IMR-90 (cell line): Measurements from ENCODE around the gene SNED1. TPM values are rescaled to one million over a fixed set of nuclear protein-coding genes. Genes with fewer than 3 reads are reported as not detected.

Experiments
- ATAC-seq: fragments of 200-7000 bp; cut with Tn5 transposase; 2 replicates; pipeline ENCODE4 v1.9.1; 2020; ENCODE audit warnings: low read depth, mild to moderate bottlenecking, moderate library complexity
- BruUV-seq: library from RNA; stranded (reverse); fragments of 400-500 nt; replicated peaks from 2 replicates; lab custom pipeline; 2021; lab: Mats Ljungman, UMichigan
- CTCF ChIA-PET: fragments of 300-600 bp; formaldehyde crosslinking; extraction: SDS; loops from one replicate; lab custom pipeline; 2021; ENCODE audit warnings: antibody characterized with exemption; lab: Yijun Ruan, JAX
- POLR2A ChIA-PET: fragments of 300-600 bp; sonication (Branson Sonifier 250); formaldehyde crosslinking; loops from one replicate; lab custom pipeline; 2022; ENCODE audit warnings: antibody characterized with exemption; ENCODE audit not compliant: unreplicated experiment; lab: Charles Lee
- DNase-seq: peaks from one replicate; pipeline ENCODE4 v3.0.0; 2013
- H2AFZ ChIP-seq: replicated peaks from 2 replicates; pipeline ENCODE3; 2013; ENCODE audit warnings: low read length, mild to moderate bottlenecking; ENCODE audit not compliant: poor library complexity
- H2AK5ac ChIP-seq: 2 replicates; pipeline ENCODE4 v1.6.1; 2013; ENCODE audit warnings: low read depth, low read length, inconsistent platforms
- H2AK9ac ChIP-seq: replicated peaks from 2 replicates; pipeline ENCODE3; 2013; ENCODE audit warnings: mild to moderate bottlenecking, low read depth, low read length, moderate library complexity; ENCODE audit not compliant: poor library complexity
- H2BK120ac ChIP-seq: 2 replicates; pipeline ENCODE4 v1.6.1; 2013; ENCODE audit warnings: low read depth, low read length, inconsistent platforms
- H2BK15ac ChIP-seq: 3 replicates; pipeline ENCODE4 v1.6.1; 2013; ENCODE audit warnings: low read depth, low read length, inconsistent platforms
- H2BK20ac ChIP-seq: 2 replicates; pipeline ENCODE4 v1.6.1; 2013; ENCODE audit warnings: low read depth, mild to moderate bottlenecking, inconsistent platforms, low read length, moderate library complexity
- H2BK5ac ChIP-seq: 2 replicates; pipeline ENCODE4 v1.6.1; 2013; ENCODE audit warnings: mild to moderate bottlenecking, low read depth, low read length, inconsistent platforms; ENCODE audit not compliant: poor library complexity, severe bottlenecking
- H3K14ac ChIP-seq: replicated peaks from 2 replicates; pipeline ENCODE4 v1.6.1; 2013; ENCODE audit warnings: low read depth, low read length, inconsistent platforms
- H3K18ac ChIP-seq: 2 replicates; pipeline ENCODE4 v1.6.1; 2013; ENCODE audit warnings: low read depth, low read length, control low read depth
- H3K23ac ChIP-seq: 2 replicates; pipeline ENCODE4 v1.6.1; 2013; ENCODE audit warnings: low read depth, low read length, inconsistent platforms
- H3K27ac ChIP-seq: 2 replicates; pipeline ENCODE4 v1.5.1; 2013; ENCODE audit warnings: mild to moderate bottlenecking, control low read depth, low read length; ENCODE audit not compliant: insufficient read depth
- H3K27me3 ChIP-seq: 2 replicates; pipeline ENCODE4 v1.6.1; 2013; ENCODE audit warnings: low read length; ENCODE audit not compliant: control insufficient read depth, insufficient read depth
- H3K36me3 ChIP-seq: 2 replicates; pipeline ENCODE4 v1.6.1; 2013; ENCODE audit warnings: low read length, mixed read lengths; ENCODE audit not compliant: control insufficient read depth, insufficient read depth
- H3K4ac ChIP-seq: 2 replicates; pipeline ENCODE4 v1.6.1; 2013; ENCODE audit warnings: low read depth, low read length, inconsistent platforms
- H3K4me1 ChIP-seq: 2 replicates; pipeline ENCODE4 v1.6.1; 2013; ENCODE audit warnings: low read length, mixed read lengths; ENCODE audit not compliant: control insufficient read depth, insufficient read depth
- H3K4me2 ChIP-seq: 2 replicates; pipeline ENCODE4 v1.6.1; 2013; ENCODE audit warnings: low read depth, mild to moderate bottlenecking, control low read depth, low read length, moderate library complexity
- H3K4me3 ChIP-seq: 2 replicates; pipeline ENCODE4 v1.5.1; 2013; ENCODE audit warnings: low read depth, mild to moderate bottlenecking, control low read depth, low read length, moderate library complexity; ENCODE audit not compliant: insufficient read depth
- H3K56ac ChIP-seq: 2 replicates; pipeline ENCODE4 v1.6.1; 2013; ENCODE audit warnings: low read length, inconsistent platforms; ENCODE audit not compliant: insufficient read depth; ENCODE audit errors: extremely low read depth
- H3K79me1 ChIP-seq, 2 experiments: 2 replicates each; pipeline ENCODE4 v1.6.1; 2013; ENCODE audit warnings: low read length in 2 of 2, inconsistent platforms in 1 of 2, low read depth in 1 of 2
- H3K9ac ChIP-seq: 2 replicates; pipeline ENCODE4 v1.6.1; 2013; ENCODE audit warnings: low read depth, low read length, control low read depth
- H3K9me1 ChIP-seq: 2 replicates; pipeline ENCODE4 v1.6.1; 2013; ENCODE audit warnings: low read length, inconsistent platforms; ENCODE audit not compliant: insufficient read depth
- H3K9me3 ChIP-seq: 2 replicates; pipeline ENCODE4 v1.6.1; 2013; ENCODE audit warnings: low read length; ENCODE audit not compliant: control insufficient read depth, insufficient read depth
- H4K20me1 ChIP-seq: 2 replicates; pipeline ENCODE4 v1.6.1; 2013; ENCODE audit warnings: low read length, inconsistent platforms; ENCODE audit not compliant: insufficient read depth
- H4K5ac ChIP-seq: 2 replicates; pipeline ENCODE4 v1.6.1; 2013; ENCODE audit warnings: mild to moderate bottlenecking, low read depth, low read length, control low read depth
- H4K8ac ChIP-seq, 2 experiments: 2 replicates each; pipeline ENCODE4 v1.6.1; 2013; ENCODE audit warnings: low read depth in 2 of 2, low read length in 2 of 2, control low read depth in 1 of 2, inconsistent platforms in 1 of 2
- H4K91ac ChIP-seq: 2 replicates; pipeline ENCODE4 v1.6.1; 2013; ENCODE audit warnings: low read depth, low read length, inconsistent platforms; ENCODE audit not compliant: insufficient read depth
- BHLHE40 ChIP-seq: fragments of 150-350 bp; IDR thresholded peaks from 2 replicates; pipeline ENCODE4 v1.6.1; 2016; ENCODE audit warnings: mild to moderate bottlenecking, low read depth, low read length
- CEBPB ChIP-seq: IDR thresholded peaks from 2 replicates; pipeline ENCODE4 v1.6.1; 2012; ENCODE audit warnings: low read depth, low read length, improper control_type of control experiment
- CHD1 ChIP-seq: IDR thresholded peaks from 2 replicates; pipeline ENCODE4 v1.6.1; 2012; ENCODE audit warnings: low read depth, low read length, improper control_type of control experiment
- FOS ChIP-seq: fragments of 150-350 bp; IDR thresholded peaks from 2 replicates; pipeline ENCODE4 v1.6.1; 2016; ENCODE audit warnings: low read depth, low read length
- MAFK ChIP-seq: IDR thresholded peaks from 2 replicates; pipeline ENCODE4 v1.6.1; 2012; ENCODE audit warnings: low read depth, low read length, improper control_type of control experiment
- MAZ ChIP-seq: IDR thresholded peaks from 2 replicates; pipeline ENCODE4 v1.6.1; 2012; ENCODE audit warnings: low read depth, mild to moderate bottlenecking, low read length, improper control_type of control experiment, moderate library complexity, borderline replicate concordance
- MXI1 ChIP-seq: IDR thresholded peaks from 2 replicates; pipeline ENCODE4 v1.6.1; 2012; ENCODE audit warnings: low read depth, mild to moderate bottlenecking, low read length, moderate library complexity, borderline replicate concordance
- NFE2L2 ChIP-seq: fragments of 150-350 bp; IDR thresholded peaks from 2 replicates; pipeline ENCODE4 v1.6.1; 2016; ENCODE audit warnings: low read depth, mild to moderate bottlenecking, low read length
- POLR2A ChIP-seq: IDR thresholded peaks from 2 replicates; pipeline ENCODE4 v1.6.1; 2012; ENCODE audit warnings: mild to moderate bottlenecking, low read depth, low read length
- RAD21 ChIP-seq: IDR thresholded peaks from 2 replicates; pipeline ENCODE4 v1.6.1; 2012; ENCODE audit warnings: low read length, improper control_type of control experiment
- RCOR1 ChIP-seq: IDR thresholded peaks from 2 replicates; pipeline ENCODE4 v1.6.1; 2012; ENCODE audit warnings: mild to moderate bottlenecking, low read length, improper control_type of control experiment; ENCODE audit not compliant: insufficient replicate concordance
- RFX5 ChIP-seq: IDR thresholded peaks from 2 replicates; pipeline ENCODE4 v1.8.0; 2012; ENCODE audit warnings: low read depth, mild to moderate bottlenecking, low read length, moderate library complexity
- SMC3 ChIP-seq: fragments of 150-350 bp; IDR thresholded peaks from 2 replicates; pipeline ENCODE4 v1.6.1; 2016; ENCODE audit warnings: low read depth, mild to moderate bottlenecking, antibody characterized with exemption, low read length, moderate library complexity
- WGBS, 2 experiments: methylation state at CpG; one replicate each; pipeline versions ENCODE4 v1.1.5 to v1.1.7; 2013; ENCODE audit warnings: missing lambda C conversion rate in 2 of 2; ENCODE audit not compliant: insufficient read length in 1 of 2; ENCODE audit errors: extremely low coverage in 2 of 2; 5-methylcytosine and 5-hydroxymethylcytosine counted together
- dilution Hi-C: fragments of 300-500 bp; cut with HindIII; formaldehyde crosslinking; loops from one replicate; pipeline ENCODE4 v1.14.3; 2018; ENCODE audit warnings: low sequenced_read_pairs; ENCODE audit not compliant: unreplicated experiment
- in situ Hi-C: fragments of 300-500 bp; cut with MboI; formaldehyde crosslinking; loops from 3 replicates; pipeline ENCODE4 v1.14.3; 2019; ENCODE audit warnings: low sequenced_read_pairs, inconsistent platforms, mixed read lengths
- intact Hi-C: fragments of 100-400 bp; cut with micrococcal nuclease; formaldehyde crosslinking; loops from 2 replicates; pipeline ENCODE4 v1.10.0; 2022
- polyA plus RNA-seq, 3 experiments: library from polyadenylated mRNA; depleted of rRNA; stranded (reverse); fragments of >200 nt; gene quantifications; 2 replicates each; pipeline ENCODE4 v1.2.3, GENCODE V29; 2012; ENCODE audit warnings: low replicate concordance in 1 of 3
- total RNA-seq: library from RNA; depleted of rRNA; stranded (reverse); fragments of >200 nt; gene quantifications from 2 replicates; pipeline ENCODE4 v1.2.3, GENCODE V29; 2012
- TF ChIP-seq, protein P1 (sequence below): fragments of 150-350 bp; IDR thresholded peaks from 2 replicates; pipeline ENCODE4 v1.6.1; 2016; ENCODE audit warnings: low read depth, mild to moderate bottlenecking, low read length, moderate library complexity, borderline replicate concordance
- TF ChIP-seq, protein P2 (sequence below): fragments of 150-350 bp; IDR thresholded peaks from 2 replicates; pipeline ENCODE4 v1.6.1; 2017; ENCODE audit warnings: mild to moderate bottlenecking, antibody characterized with exemption, low read length, low read depth
- TF ChIP-seq, protein P3 (sequence below): conservative IDR thresholded peaks from 2 replicates; pipeline ENCODE4 v1.5.1; 2012; ENCODE audit warnings: mild to moderate bottlenecking, low read depth, low read length, improper control_type of control experiment

The SNED1 gene
- total and polyA plus RNA-seq, 2 of the 4 experiments (the other 2 are of a cell fraction) = 1.1 to 3.4 TPM

DNA sequence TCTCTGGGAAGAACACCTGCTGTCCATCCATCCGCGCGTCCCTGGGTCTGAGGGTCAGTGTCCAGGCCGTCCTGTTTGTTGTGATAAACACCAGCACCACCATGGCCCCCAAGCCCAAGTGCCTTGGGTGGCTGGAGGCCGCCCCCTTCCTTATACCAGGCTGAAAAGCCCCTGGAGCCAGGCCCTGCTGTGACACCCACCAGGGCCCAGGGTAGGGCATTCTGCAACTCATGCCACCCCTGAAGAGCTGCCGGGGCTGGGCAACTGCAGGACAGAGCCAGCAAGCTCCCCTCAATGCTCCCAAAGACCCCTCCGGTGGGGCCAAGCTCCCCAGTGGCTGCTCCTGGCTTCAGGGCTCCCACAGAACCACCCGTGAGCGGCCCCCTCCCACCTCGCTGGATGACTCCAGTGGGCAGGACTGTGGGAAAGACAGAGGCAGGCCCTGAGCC lies 31.9 kb upstream of the SNED1 start:
- H2BK5ac ChIP-seq = no peak overlapping the region
- CTCF ChIA-PET = no interaction called here
- no peak for DNase-seq

More for the DNA sequence above, 31.9 kb upstream of the SNED1 start:
- in situ Hi-C loops = no loop called here
- no peak overlapping the region for H3K27ac ChIP-seq
- H3K56ac ChIP-seq = no peak overlapping the region
- H3K4me2 ChIP-seq = no peak overlapping the region
- H4K91ac ChIP-seq = no peak overlapping the region
- BruUV-seq = no TSS peak
- H4K20me1 ChIP-seq = no peaks in the 10 kb centered on the region
- H3K9ac ChIP-seq = no peak overlapping the region
- H4K5ac ChIP-seq = no peak overlapping the region
- H2AFZ ChIP-seq = no peak overlapping the region
- 96% methylated on average over 4 of the region's 10 CpGs; no CpG with 5 or more reads in 1 of the 2 experiments for WGBS, 2 experiments
- no peak for TF ChIP-seq MAZ
- TF ChIP-seq SMC3 = no peak
- no peak for TF ChIP-seq RCOR1
- TF ChIP-seq BHLHE40 = no peak
- no peak for TF ChIP-seq POLR2A
- TF ChIP-seq CEBPB = no peak
- TF ChIP-seq, protein P1, sequence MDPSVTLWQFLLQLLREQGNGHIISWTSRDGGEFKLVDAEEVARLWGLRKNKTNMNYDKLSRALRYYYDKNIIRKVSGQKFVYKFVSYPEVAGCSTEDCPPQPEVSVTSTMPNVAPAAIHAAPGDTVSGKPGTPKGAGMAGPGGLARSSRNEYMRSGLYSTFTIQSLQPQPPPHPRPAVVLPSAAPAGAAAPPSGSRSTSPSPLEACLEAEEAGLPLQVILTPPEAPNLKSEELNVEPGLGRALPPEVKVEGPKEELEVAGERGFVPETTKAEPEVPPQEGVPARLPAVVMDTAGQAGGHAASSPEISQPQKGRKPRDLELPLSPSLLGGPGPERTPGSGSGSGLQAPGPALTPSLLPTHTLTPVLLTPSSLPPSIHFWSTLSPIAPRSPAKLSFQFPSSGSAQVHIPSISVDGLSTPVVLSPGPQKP = no peak
- no peak for TF ChIP-seq NFE2L2
- no peak for TF ChIP-seq RAD21
- no peak for TF ChIP-seq MAFK
- no peak for TF ChIP-seq FOS
- TF ChIP-seq CHD1 = no peak
- TF ChIP-seq, protein P2, sequence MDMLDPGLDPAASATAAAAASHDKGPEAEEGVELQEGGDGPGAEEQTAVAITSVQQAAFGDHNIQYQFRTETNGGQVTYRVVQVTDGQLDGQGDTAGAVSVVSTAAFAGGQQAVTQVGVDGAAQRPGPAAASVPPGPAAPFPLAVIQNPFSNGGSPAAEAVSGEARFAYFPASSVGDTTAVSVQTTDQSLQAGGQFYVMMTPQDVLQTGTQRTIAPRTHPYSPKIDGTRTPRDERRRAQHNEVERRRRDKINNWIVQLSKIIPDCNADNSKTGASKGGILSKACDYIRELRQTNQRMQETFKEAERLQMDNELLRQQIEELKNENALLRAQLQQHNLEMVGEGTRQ = no peak
- TF ChIP-seq, protein P3, sequence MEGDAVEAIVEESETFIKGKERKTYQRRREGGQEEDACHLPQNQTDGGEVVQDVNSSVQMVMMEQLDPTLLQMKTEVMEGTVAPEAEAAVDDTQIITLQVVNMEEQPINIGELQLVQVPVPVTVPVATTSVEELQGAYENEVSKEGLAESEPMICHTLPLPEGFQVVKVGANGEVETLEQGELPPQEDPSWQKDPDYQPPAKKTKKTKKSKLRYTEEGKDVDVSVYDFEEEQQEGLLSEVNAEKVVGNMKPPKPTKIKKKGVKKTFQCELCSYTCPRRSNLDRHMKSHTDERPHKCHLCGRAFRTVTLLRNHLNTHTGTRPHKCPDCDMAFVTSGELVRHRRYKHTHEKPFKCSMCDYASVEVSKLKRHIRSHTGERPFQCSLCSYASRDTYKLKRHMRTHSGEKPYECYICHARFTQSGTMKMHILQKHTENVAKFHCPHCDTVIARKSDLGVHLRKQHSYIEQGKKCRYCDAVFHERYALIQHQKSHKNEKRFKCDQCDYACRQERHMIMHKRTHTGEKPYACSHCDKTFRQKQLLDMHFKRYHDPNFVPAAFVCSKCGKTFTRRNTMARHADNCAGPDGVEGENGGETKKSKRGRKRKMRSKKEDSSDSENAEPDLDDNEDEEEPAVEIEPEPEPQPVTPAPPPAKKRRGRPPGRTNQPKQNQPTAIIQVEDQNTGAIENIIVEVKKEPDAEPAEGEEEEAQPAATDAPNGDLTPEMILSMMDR = no peak
- TF ChIP-seq MXI1 = no peak
- no peak for TF ChIP-seq RFX5
- no peak overlapping the region for H3K14ac ChIP-seq
- H3K36me3 ChIP-seq = no peaks in the 10 kb centered on the region
- no peak overlapping the region for H2BK120ac ChIP-seq
- intact Hi-C loops = no loop called here
- H3K79me1 ChIP-seq = no peaks in the 10 kb centered on the region
- H4K8ac ChIP-seq = no peak overlapping the region
- peaks cover 9% of the 10 kb centered on the region; the same call in 1 of the 2 replicates for H3K4me1 ChIP-seq
- peaks cover 6% of the 10 kb centered on the region for H3K27me3 ChIP-seq
- POLR2A ChIA-PET = no interaction called here
- H3K4ac ChIP-seq = no peak overlapping the region
- ATAC-seq = no peak
- H2BK20ac ChIP-seq = no peak overlapping the region
- no peak overlapping the region for H2AK5ac ChIP-seq
- dilution Hi-C loops = no loop called here
- peaks cover 5% of the 10 kb centered on the region for H3K9me1 ChIP-seq
- no peak overlapping the region for H3K4me3 ChIP-seq
- H3K9me3 ChIP-seq = peaks cover 5% of the 10 kb centered on the region; the same call in 1 of the 2 replicates
- no peak overlapping the region for H3K18ac ChIP-seq
- H2BK15ac ChIP-seq = no peak overlapping the region
- no peak overlapping the region for H2AK9ac ChIP-seq
- no peak overlapping the region for H3K23ac ChIP-seq
